Heart right ventricle (tissue), 16 donors: ENCODE results near the gene GEMIN4. TPM values are rescaled to one million over a fixed set of nuclear protein-coding genes. Genes with fewer than 3 reads are reported as not detected.

Experiments
- ATAC-seq, 8 donors: fragments of 200-7000 bp; cut with Tn5 transposase; one replicate each; pipeline ENCODE4 v1.9.1; 2020; ENCODE audit warnings: mild to moderate bottlenecking in 8 of 8, moderate library complexity in 8 of 8, moderate number of reproducible peaks in 1 of 8
- DNase-seq, 2 donors: peaks; one replicate each; pipeline ENCODE4 v3.0.0-alpha.2; 2020
- H3K27ac ChIP-seq, 10 donors: fragments of 200-600 bp; sonication (generic) in 2 of 10; one replicate each; pipeline versions ENCODE4 v1.5.0 to v1.8.0; 2020 to 2022; ENCODE audit warnings: mild to moderate bottlenecking in 3 of 10
- H3K27me3 ChIP-seq, 7 donors: fragments of 200-600 bp; one replicate each; pipeline ENCODE4 v1.8.0; 2021 to 2022; ENCODE audit warnings: mild to moderate bottlenecking in 2 of 7
- H3K36me3 ChIP-seq, 9 donors: fragments of 200-600 bp; sonication (generic) in 1 of 9; one replicate each; pipeline versions ENCODE4 v1.5.0 to v1.8.0; 2020 to 2022; ENCODE audit warnings: mild to moderate bottlenecking in 2 of 9
- H3K4me1 ChIP-seq, 9 donors: fragments of 200-600 bp; sonication (generic) in 1 of 9; one replicate each; pipeline versions ENCODE4 v1.5.0 to v1.8.0; 2020 to 2022; ENCODE audit warnings: mild to moderate bottlenecking in 4 of 9
- H3K4me3 ChIP-seq, 10 donors: fragments of 200-600 bp; sonication (generic) in 2 of 10; one replicate each; pipeline versions ENCODE4 v1.5.0 to v1.8.0; 2020 to 2022; ENCODE audit warnings: mild to moderate bottlenecking in 7 of 10, moderate library complexity in 2 of 10
- H3K9me3 ChIP-seq, 11 donors: fragments of 200-600 bp in 10 of 11; sonication (generic) in 2 of 11; one replicate each; pipeline versions ENCODE4 v1.5.0 to v1.8.0; 2013 to 2022; ENCODE audit warnings: mild to moderate bottlenecking in 2 of 11, control low read depth in 1 of 11, moderate library complexity in 1 of 11
- CTCF ChIP-seq, 9 donors: fragments of 200-600 bp; sonication (generic) in 2 of 9; IDR thresholded peaks; one replicate each; pipeline versions ENCODE4 v1.5.0 to v1.8.0; 2021 to 2022; ENCODE audit warnings: antibody characterized with exemption in 9 of 9, mild to moderate bottlenecking in 5 of 9, moderate library complexity in 1 of 9
- WGBS, 2 donors: extraction: QIAGEN DNeasy Blood & Tissue Kit; methylation state at CpG; one replicate each; pipeline ENCODE4 v1.1.7; 2013; ENCODE audit warnings: inconsistent platforms in 1 of 2; 5-methylcytosine and 5-hydroxymethylcytosine counted together
- intact Hi-C, 10 donors: fragments of 100-400 bp; cut with DNase I; formaldehyde crosslinking; loops; one replicate each; pipeline versions ENCODE4 v1.11.1 to v1.14.2; 2022
- polyA plus RNA-seq, 2 donors: library from polyadenylated mRNA; stranded (reverse); fragments of 200-250 nt; gene quantifications; one replicate each; pipeline ENCODE4 v1.2.3, GENCODE V29; 2013
- total RNA-seq, 10 donors: library from RNA; stranded (reverse); fragmentation: NEBNext Ultra II Directional in 3 of 10; extraction: Animal tissue kit (Norgen Biotek cat#: 25700) in 3 of 10; gene quantifications; one replicate each; pipeline versions ENCODE4 v1.2.1 to v1.2.4, GENCODE V29; 2021 to 2023
- donor health status: Arrhythmogenic right ventricular cardiomyopathy.
- donor health status: ischemic (EF 13 %, LVEDD 7.1; RV severe dilation, severe dysfunction).
- donor health status: healthy with polysubstance abuse.
- donor health status: DM: no; HTN: yes; CAD: no.
- donor health status: DM: no; HTN: no; CAD: no.
- donor health status: ischemic (EF 25% LVEDD 6.9; RV normal size, moderate dysfunction).
- donor health status: ischemic (EF 25% LVEDD 5.7; RV mildly dilated, moderate dysfunction).
- donor health status: healthy.
- donor health status: DM: yes; HTN: yes; CAD: no.
- donor health status: Ischemic cardiomyopathy.
- donor health status: ischemic (EF 35%, LVEDD 5.7; RV mildly dilated, moderate dysfunction).
- donor health status: nonischemic (EF 11% LVEDD 7.7; RV severe dilation, severe dysfunction).
- donor health status: DM: yes; HTN: yes; CAD: no.
- donor health status: PGD.
- donor health status: ischemic (EF 29% LVEDD 5.4; RV normal size, mild dysfunction).
- donor health status: nonischemic (EF 23%, LVEDD 6.1; RV moderate dilation, normal function).

GEMIN4 gene
- total and polyA plus RNA-seq, 12 donors, result 4.8 to 14.9 (median 11.2) TPM

- intact Hi-C loops, result no loop called here
- Histone ChIP-seq H3K36me3 (peaks cover 0 to 67% (median 41%) of the 10 kb centered on the region in 9 donors), H3K4me1 (peaks cover 5 to 22% (median 13%) of the 10 kb centered on the region in 9 donors), H3K9me3 (no peaks in the 10 kb centered on the region), H3K4me3 (no peak overlapping the region), H3K27ac (no peak overlapping the region), H3K27me3 (no peaks in the 10 kb centered on the region)
- no peak for DNase-seq
- TF ChIP-seq CTCF (IDR thresholded peaks at IDR 0.05), result no peak
- WGBS, 2 donors, result 92 to 95% methylated on average over 11 of the region's 11 CpGs
- ATAC-seq, result no peak
These were observed 26.0 kb upstream of the GEMIN4 start for GRCh38 chr17:778096-778495.

- Histone ChIP-seq H3K4me3 (no peak overlapping the region), H3K36me3 (peaks cover 0 to 100% (median 57%) of the 10 kb centered on the region in 9 donors), H3K27ac (no peak overlapping the region), H3K4me1 (no peaks in the 10 kb centered on the region), H3K27me3 (no peaks in the 10 kb centered on the region), H3K9me3 (no peaks in the 10 kb centered on the region)
- DNase-seq (no peak), ATAC-seq (no peak)
- intact Hi-C loops, result no loop called here
- TF ChIP-seq CTCF (IDR thresholded peaks at IDR 0.05), result no peak
- WGBS, 2 donors, result 91 to 94% methylated on average over 5 of the region's 5 CpGs
These were observed 22.2 kb upstream of the GEMIN4 start for GRCh38 chr17:774313-774584.

GRCh38 chr17:773467-774312, 21.6 kb upstream of the GEMIN4 start:
- intact Hi-C loops, result no loop called here
- Histone ChIP-seq H3K27me3 (no peaks in the 10 kb centered on the region), H3K27ac (no peak overlapping the region), H3K4me1 (no peaks in the 10 kb centered on the region), H3K9me3 (no peaks in the 10 kb centered on the region), H3K36me3 (peaks cover 0 to 100% (median 57%) of the 10 kb centered on the region in 9 donors), H3K4me3 (no peak overlapping the region)
- TF ChIP-seq CTCF (IDR thresholded peaks at IDR 0.05), result no peak
- ATAC-seq (no peak), DNase-seq (no peak)
- 79 to 82% methylated on average over 14 of the region's 14 CpGs for WGBS, 2 donors

DNA sequence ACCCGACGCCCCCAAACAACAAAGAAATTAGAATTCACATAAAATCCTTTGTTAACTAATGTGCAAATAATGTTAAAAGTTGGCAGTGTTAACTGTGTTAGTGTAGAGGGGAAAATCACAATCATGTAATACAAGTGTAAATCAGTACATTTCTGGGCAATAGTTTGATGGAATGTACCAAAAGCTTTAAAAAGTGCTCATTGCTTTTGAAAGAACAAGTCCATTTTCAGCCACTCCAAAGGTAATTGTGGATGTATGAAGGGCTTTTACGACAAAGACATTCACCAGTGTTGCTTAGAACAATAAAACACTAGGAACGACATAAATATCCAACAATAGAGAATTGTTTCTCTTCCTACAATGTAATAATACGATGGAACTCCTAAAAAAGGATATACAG, 21.0 kb upstream of the GEMIN4 start:
- ATAC-seq (no peak), DNase-seq (no peak)
- 78 to 88% methylated on average over 5 of the region's 5 CpGs for WGBS, 2 donors
- Histone ChIP-seq H3K9me3 (no peaks in the 10 kb centered on the region), H3K4me1 (no peaks in the 10 kb centered on the region), H3K27ac (no peak overlapping the region), H3K27me3 (no peaks in the 10 kb centered on the region), H3K4me3 (no peak overlapping the region), H3K36me3 (peaks cover 0 to 100% (median 52%) of the 10 kb centered on the region in 9 donors)
- TF ChIP-seq CTCF (IDR thresholded peaks at IDR 0.05), result no peak
- intact Hi-C loops, result no loop called here
